Measurements from ENCODE around the gene NPAS3. TPM values are rescaled to one million over a fixed set of nuclear protein-coding genes. Genes with fewer than 3 reads are reported as not detected.

Gene NPAS3
- total RNA-seq, 4 donors from 2014 or later, result 0.51 to 15.2 (median 6.6) TPM

DNA sequence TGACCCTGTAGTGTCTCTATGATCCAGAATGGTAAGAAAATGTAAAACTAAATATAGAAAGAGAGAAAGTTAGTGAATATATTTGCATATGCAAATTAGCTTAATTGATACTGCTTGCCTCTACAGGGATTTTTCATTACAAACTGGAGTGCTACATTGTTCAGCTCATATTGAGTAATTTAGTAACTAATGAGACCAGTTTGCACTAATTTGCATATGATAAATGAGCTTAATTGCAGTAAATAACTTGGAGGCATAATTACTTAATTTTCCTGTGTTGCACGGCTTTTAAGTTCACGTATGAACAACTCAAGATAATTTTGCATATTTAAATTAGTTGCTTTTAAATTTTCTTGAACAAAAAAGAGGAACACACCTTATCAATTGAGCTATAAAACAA is 436.5 kb downstream of the NPAS3 start:
- no peak for DNase-seq
- no peaks in the 10 kb centered on the region for H3K36me3 ChIP-seq
- no peak overlapping the region for H3K27ac ChIP-seq
- no peak for TF ChIP-seq POLR2A (IDR thresholded peaks at IDR 0.05)
- TF ChIP-seq CTCF (IDR thresholded peaks at IDR 0.05), result no peak
- intact Hi-C loops (cut with DNase I; ENCODE audit: low total_unique reads), result no loop called here
- no peaks in the 10 kb centered on the region for H3K9me3 ChIP-seq
- no peaks in the 10 kb centered on the region for H3K4me1 ChIP-seq
- no peak overlapping the region for H3K4me3 ChIP-seq
- no peaks in the 10 kb centered on the region for H3K27me3 ChIP-seq

DNA sequence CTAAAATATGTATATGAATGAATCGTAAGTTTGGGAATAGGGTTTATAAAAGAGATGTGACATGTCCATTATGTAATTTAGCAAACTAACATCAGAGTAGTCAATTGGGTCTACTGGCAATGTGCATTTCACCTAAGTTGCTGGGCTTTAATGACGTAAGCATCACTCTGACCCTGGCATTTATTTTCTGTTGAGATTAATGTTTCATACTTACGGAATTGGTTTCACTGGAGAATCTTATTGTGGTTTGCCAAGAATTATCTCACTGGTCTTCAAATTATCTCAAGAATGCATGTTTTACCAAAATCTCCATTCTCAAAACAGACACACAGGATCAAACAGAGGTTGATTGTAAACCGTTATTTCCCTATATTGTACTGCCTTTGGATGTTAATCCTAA is 437.1 kb downstream of the NPAS3 start:
- Histone ChIP-seq H3K4me1 (no peaks in the 10 kb centered on the region), H3K27ac (no peak overlapping the region), H3K4me3 (no peak overlapping the region), H3K27me3 (no peaks in the 10 kb centered on the region), H3K36me3 (no peaks in the 10 kb centered on the region), H3K9me3 (no peaks in the 10 kb centered on the region)
- intact Hi-C loops (cut with DNase I; ENCODE audit: low total_unique reads), result no loop called here
- no peak for TF ChIP-seq POLR2A (IDR thresholded peaks at IDR 0.05)
- TF ChIP-seq CTCF (IDR thresholded peaks at IDR 0.05), result no peak
- DNase-seq, result no peak

DNA sequence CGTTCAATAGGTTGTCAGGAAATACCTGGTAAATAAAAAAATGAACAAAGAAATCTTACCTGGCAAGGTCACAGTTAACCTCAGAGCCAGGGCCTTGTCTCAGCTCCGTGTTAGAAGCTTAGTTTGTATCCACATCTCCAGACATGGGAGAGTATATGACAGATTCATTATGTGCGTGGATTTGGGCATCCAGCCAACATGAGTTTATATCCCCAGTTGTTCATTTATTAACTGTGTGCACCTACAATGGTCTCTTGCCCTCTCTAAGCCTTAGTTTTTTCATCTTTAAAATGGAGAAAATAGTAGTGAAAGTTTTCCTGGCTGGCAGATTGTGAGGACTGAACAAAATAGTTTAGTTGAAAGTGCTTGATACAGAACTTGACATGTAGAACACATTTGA is 437.8 kb downstream of the NPAS3 start:
- Histone ChIP-seq H3K27ac (no peak overlapping the region), H3K4me3 (no peak overlapping the region), H3K27me3 (no peaks in the 10 kb centered on the region), H3K4me1 (no peaks in the 10 kb centered on the region), H3K9me3 (no peaks in the 10 kb centered on the region), H3K36me3 (no peaks in the 10 kb centered on the region)
- TF ChIP-seq POLR2A (IDR thresholded peaks at IDR 0.05) (no peak), CTCF (IDR thresholded peaks at IDR 0.05) (no peak)
- no peak for DNase-seq
- intact Hi-C loops (cut with DNase I; ENCODE audit: low total_unique reads), result no loop called here

DNA sequence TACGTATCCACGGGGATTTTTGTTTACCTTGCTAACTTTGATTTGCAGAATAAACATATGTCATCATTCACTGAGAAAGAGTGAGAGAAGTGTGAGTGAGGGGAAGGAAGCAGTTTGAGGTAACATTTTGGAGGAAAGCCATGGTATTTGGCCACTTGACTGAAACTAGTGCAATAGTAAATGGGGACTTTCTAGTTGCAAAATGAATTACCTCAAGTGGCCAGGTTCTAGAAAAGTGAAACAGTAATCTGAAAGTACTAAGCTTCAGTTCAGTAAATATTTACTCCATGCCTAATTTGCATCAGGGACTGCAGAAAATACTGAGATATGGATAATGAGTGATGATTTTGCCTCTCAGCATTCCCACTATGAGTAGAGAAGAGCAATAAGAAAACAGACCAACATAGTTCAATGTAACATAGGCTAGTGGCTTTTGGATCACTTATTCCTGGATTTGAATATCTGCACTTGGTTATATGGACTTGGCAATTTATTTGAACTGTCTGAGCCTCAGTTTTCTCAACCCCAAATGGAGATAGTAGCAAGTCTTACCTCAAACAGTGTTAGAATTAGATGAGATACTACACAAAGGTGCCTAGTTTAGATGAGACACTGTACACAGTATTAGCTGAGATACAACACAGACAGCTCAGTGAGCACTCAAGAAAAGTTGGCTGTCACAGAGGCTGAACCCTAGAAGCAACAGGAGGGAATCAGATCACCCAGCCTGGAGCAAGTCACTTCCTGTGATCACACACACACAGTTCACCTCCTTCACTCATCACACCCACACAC is 439.1 kb downstream of the NPAS3 start:
- intact Hi-C loops (cut with DNase I; ENCODE audit: low total_unique reads), result no loop called here
- DNase-seq, result no peak
- no peaks in the 10 kb centered on the region for H3K9me3 ChIP-seq
- no peaks in the 10 kb centered on the region for H3K4me1 ChIP-seq
- H3K27ac ChIP-seq, result no peak overlapping the region
- H3K36me3 ChIP-seq, result no peaks in the 10 kb centered on the region
- H3K4me3 ChIP-seq, result no peak overlapping the region
- no peaks in the 10 kb centered on the region for H3K27me3 ChIP-seq
- TF ChIP-seq CTCF (IDR thresholded peaks at IDR 0.05), result no peak
- no peak for TF ChIP-seq POLR2A (IDR thresholded peaks at IDR 0.05)

GRCh38 chr14:33381717-33382116 is 443.0 kb downstream of the NPAS3 start:
- H3K9me3 ChIP-seq, result no peaks in the 10 kb centered on the region
- no peaks in the 10 kb centered on the region for H3K27me3 ChIP-seq
- H3K4me1 ChIP-seq, result no peaks in the 10 kb centered on the region
- H3K36me3 ChIP-seq, result no peaks in the 10 kb centered on the region
- H3K27ac ChIP-seq, result no peak overlapping the region
- no peak for TF ChIP-seq POLR2A (IDR thresholded peaks at IDR 0.05)
- TF ChIP-seq CTCF (IDR thresholded peaks at IDR 0.05), result no peak
- no peak for DNase-seq
- intact Hi-C loops (cut with DNase I; ENCODE audit: low total_unique reads), result no loop called here
- H3K4me3 ChIP-seq, result no peak overlapping the region

Data from uterus (tissue), 4 donors.